Mesothelial cell of epicardium (in vitro differentiated cells): ENCODE data around the gene SPRED2. TPM values are rescaled to one million over a fixed set of nuclear protein-coding genes. Genes with fewer than 3 reads are reported as not detected.

Experiments used
- DNase-seq, 2 experiments: peaks; one replicate each; pipeline ENCODE4 v3.0.0; 2021; ENCODE audit warnings: low spot score in 2 of 2; ENCODE audit not compliant: unreplicated experiment in 2 of 2
- H3K27ac Mint-ChIP-seq: 2 replicates; pipeline ENCODE4 v1.8.0; 2021; ENCODE audit warnings: mixed read lengths
- H3K27me3 Mint-ChIP-seq: 2 replicates; pipeline ENCODE4 v1.8.0; 2021; ENCODE audit warnings: low read depth, mixed read lengths
- H3K36me3 Mint-ChIP-seq: 2 replicates; pipeline ENCODE4 v1.8.0; 2021; ENCODE audit warnings: mixed read lengths
- H3K4me1 Mint-ChIP-seq: 2 replicates; pipeline ENCODE4 v1.8.0; 2021; ENCODE audit warnings: mixed read lengths
- H3K4me3 Mint-ChIP-seq: 2 replicates; pipeline ENCODE4 v1.8.0; 2021; ENCODE audit warnings: mild to moderate bottlenecking, moderate library complexity, mixed read lengths
- H3K9me3 Mint-ChIP-seq: 2 replicates; pipeline ENCODE4 v1.8.0; 2021; ENCODE audit warnings: mixed read lengths
- total RNA-seq: library from RNA; stranded (reverse); gene quantifications from 3 replicates; pipeline ENCODE4 v1.2.1, GENCODE V29; 2021
- TF ChIP-seq, protein P1 (sequence below): fragments of 200-600 bp; sonication (generic); IDR thresholded peaks from one replicate; pipeline ENCODE4 v1.5.0; 2021; ENCODE audit warnings: antibody characterized with exemption; ENCODE audit not compliant: unreplicated experiment

Gene SPRED2
- total RNA-seq, 1 donor from 2014 or later, result 31.5 TPM

DNA sequence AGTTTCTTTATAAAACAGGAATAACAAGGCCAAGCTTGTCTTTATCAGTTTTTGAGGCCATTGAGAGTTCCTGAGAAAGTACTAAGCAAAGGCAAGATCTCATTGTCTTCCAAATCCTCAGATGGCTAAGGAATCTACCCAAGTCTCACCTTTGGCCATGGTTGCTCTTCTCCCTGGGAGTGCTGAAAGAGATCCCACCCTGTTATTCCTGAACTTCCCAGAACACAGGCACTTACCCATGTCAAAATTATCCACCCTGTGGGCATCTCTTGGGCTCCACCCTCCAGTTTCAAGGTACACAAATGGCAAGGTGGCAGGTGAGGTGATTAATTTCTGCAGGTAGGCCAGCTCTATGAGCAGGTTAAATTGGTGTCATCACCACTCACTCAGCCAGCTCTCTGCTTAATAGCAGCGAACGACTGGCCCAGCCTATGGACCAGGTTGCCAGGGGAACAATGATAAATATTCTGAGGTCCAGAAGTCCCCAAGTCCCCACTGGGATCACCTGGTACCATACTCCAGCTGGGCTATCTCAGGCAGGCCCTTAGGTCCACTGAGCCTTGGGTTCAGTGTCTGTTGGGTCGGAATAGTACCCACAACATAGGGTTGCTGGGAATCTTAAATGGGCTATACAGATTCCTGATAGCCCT is 2.3 kb upstream of the SPRED2 start:
- no peaks in the 10 kb centered on the region for H3K9me3 Mint-ChIP-seq
- peaks cover 21% of the 10 kb centered on the region for H3K4me1 Mint-ChIP-seq
- peak overlapping the region; percentile 97 for H3K4me3 Mint-ChIP-seq
- no peak overlapping the region for H3K27ac Mint-ChIP-seq
- no peaks in the 10 kb centered on the region for H3K27me3 Mint-ChIP-seq
- DNase-seq, result no peak
- TF ChIP-seq, protein P1, sequence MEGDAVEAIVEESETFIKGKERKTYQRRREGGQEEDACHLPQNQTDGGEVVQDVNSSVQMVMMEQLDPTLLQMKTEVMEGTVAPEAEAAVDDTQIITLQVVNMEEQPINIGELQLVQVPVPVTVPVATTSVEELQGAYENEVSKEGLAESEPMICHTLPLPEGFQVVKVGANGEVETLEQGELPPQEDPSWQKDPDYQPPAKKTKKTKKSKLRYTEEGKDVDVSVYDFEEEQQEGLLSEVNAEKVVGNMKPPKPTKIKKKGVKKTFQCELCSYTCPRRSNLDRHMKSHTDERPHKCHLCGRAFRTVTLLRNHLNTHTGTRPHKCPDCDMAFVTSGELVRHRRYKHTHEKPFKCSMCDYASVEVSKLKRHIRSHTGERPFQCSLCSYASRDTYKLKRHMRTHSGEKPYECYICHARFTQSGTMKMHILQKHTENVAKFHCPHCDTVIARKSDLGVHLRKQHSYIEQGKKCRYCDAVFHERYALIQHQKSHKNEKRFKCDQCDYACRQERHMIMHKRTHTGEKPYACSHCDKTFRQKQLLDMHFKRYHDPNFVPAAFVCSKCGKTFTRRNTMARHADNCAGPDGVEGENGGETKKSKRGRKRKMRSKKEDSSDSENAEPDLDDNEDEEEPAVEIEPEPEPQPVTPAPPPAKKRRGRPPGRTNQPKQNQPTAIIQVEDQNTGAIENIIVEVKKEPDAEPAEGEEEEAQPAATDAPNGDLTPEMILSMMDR, result no peak
- H3K36me3 Mint-ChIP-seq, result no peaks in the 10 kb centered on the region

DNA sequence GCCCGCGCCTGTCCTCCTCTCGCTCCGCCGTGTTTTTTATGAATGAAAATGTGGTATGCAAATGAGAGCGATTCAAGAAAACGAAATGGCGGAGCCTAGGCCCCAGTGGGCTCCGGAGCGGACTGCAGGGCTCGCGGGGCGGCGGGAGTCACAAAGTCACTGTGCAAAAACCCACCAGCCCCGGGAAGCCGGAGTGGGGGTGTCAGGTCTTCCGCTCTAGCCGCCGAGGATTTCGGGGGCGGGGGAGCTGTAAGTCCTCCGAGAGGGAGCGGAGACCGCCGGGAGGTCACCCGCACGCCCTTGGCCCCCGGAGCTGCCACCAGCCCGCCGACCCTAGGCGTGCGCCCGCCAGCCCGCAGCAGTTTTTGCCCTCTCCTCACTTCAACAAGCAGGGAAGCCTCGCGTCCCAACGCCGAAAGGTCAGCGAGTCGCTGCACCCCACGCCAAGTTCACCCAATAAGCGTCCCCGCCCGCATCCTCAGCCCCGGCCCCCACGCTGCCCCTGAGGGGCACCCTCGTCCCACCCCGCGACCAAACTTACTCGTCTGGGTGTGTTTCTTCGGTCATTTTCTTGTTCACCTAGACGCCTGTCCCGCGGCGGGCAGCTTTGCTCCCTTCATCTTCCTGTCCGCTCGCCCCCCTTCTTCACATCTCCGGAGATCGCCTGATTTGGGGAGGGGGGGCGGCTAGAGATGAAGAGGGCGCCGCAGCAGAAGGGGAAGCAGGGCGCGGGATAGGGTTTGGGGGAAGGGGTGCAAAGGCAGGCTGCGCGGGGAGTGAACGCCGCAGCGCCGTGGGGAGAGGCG is 775 bp downstream of the SPRED2 start:
- H3K27ac Mint-ChIP-seq, result peak overlapping the region; percentile 95
- H3K4me1 Mint-ChIP-seq, result peaks cover 15% of the 10 kb centered on the region
- TF ChIP-seq, protein P1, result no peak
- peak; percentile 35 to 65 for DNase-seq
- H3K27me3 Mint-ChIP-seq, result no peaks in the 10 kb centered on the region
- no peaks in the 10 kb centered on the region for H3K36me3 Mint-ChIP-seq
- H3K9me3 Mint-ChIP-seq, result no peaks in the 10 kb centered on the region
- peak overlapping the region; percentile 94 for H3K4me3 Mint-ChIP-seq

DNA sequence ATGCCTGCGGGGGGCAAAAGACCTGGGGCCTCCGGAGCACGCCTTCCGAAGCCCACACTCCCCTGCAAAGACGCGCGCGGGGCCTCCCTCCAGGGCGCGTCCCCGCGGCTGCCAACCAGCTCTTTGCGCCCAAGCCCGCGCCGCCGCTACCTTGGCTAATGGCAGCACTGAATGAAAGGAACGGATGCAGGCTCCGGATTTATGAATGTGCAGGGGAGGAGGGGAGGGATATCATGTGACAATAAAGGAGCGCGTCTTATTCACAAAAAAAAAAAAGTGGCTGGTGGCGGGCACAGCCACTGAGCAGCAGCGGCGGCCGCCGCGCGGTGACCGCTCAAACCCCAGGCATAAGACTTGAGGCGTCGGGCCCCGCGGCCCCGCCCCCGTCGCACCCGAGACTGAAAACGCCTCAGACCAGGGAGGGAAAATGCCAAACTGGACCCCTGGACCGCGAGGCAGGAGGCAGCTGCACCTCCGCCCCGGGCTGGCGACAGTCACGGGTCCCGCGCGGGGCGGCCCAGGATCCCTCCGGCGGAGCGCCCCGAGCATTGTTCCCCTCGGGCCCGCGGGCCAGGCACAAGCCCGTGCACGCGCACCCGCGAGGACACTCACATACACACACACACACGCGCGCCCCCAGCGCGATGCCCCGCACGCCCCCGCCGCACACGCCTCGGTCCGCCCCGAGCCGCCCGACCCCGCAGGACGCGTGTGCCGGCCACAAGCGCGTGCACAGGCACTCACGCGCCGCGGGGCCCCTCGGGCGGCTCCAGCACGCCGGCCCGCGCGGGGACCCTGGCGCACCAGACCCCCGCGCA is 1.6 kb downstream of the SPRED2 start:
- DNase-seq, result peak; percentile 40 to 58
- peak overlapping the region; percentile 43 for H3K27ac Mint-ChIP-seq
- no peaks in the 10 kb centered on the region for H3K36me3 Mint-ChIP-seq
- H3K4me1 Mint-ChIP-seq, result peaks cover 13% of the 10 kb centered on the region
- peak overlapping the region; percentile 94 for H3K4me3 Mint-ChIP-seq
- TF ChIP-seq, protein P1, result no peak
- H3K27me3 Mint-ChIP-seq, result no peaks in the 10 kb centered on the region
- no peaks in the 10 kb centered on the region for H3K9me3 Mint-ChIP-seq

DNA sequence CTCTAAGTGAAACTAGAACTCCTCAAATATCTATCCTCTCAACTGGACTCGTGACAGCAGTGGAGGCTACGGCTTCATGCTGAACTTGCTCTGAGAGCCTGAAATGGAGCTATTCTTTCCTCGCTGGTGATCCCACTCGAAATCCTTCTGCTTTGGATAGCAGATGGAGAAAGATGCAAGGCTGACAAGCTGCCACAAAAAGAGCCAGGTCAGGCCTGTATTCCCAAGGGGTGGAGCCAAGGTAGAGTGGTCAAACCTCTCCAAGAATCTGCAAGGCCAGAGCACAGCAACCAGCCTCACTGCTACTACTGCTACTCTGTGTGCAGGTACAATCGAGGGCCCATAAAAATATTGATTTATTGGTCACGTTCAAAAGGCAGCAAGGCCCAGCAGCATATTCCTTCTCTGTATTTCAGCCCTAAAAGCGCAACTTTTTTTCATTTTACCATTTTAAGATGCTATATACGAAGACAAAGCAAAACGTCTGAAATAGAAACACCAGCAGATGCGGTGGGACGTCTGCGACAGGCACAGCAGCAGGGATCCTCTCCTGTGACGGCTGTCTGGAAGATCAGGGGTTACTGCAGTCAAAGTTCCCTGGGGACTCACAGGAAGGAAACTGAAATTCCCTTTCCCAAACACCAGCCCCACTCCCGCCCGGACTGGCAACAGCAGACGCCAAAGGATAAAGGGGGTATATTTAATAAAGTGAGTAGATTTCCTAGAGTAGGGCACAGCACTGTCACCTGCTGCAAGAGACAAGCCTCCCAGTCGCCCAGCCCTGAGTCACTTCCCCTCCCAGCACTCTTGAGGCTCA is 2.4 kb downstream of the SPRED2 start:
- H3K27ac Mint-ChIP-seq, result peak overlapping the region; percentile 53
- no peaks in the 10 kb centered on the region for H3K36me3 Mint-ChIP-seq
- H3K9me3 Mint-ChIP-seq, result no peaks in the 10 kb centered on the region
- no peaks in the 10 kb centered on the region for H3K27me3 Mint-ChIP-seq
- H3K4me1 Mint-ChIP-seq, result peaks cover 10% of the 10 kb centered on the region
- DNase-seq, result no peak
- TF ChIP-seq, protein P1, result no peak
- H3K4me3 Mint-ChIP-seq, result peak overlapping the region; percentile 94

GRCh38 chr2:65427532-65427931 is 4.9 kb downstream of the SPRED2 start:
- TF ChIP-seq, protein P1, result no peak
- H3K27ac Mint-ChIP-seq, result no peak overlapping the region
- H3K27me3 Mint-ChIP-seq, result no peaks in the 10 kb centered on the region
- DNase-seq, result no peak
- H3K4me1 Mint-ChIP-seq, result peaks cover 10% of the 10 kb centered on the region
- no peaks in the 10 kb centered on the region for H3K9me3 Mint-ChIP-seq
- H3K36me3 Mint-ChIP-seq, result no peaks in the 10 kb centered on the region
- no peak overlapping the region for H3K4me3 Mint-ChIP-seq
